GM12891 (cell line): ENCODE measurements around the gene RNF145.

Experiments used
- DNase-seq: peaks from one replicate; pipeline ENCODE4 v3.0.0; 2011; ENCODE audit warnings: low spot score; ENCODE audit not compliant: insufficient read length
- FAIRE-seq: peaks from 2 replicates; lab custom pipeline; 2011; peaks lifted over from hg19 to GRCh38; lab: Jason Lieb, UNC
- PAX5 ChIP-seq: IDR thresholded peaks from 2 replicates; pipeline ENCODE4 v1.6.1; 2011; ENCODE audit warnings: low read length, moderate library complexity, mild to moderate bottlenecking; ENCODE audit not compliant: insufficient read depth, severe bottlenecking
- POLR2A ChIP-seq: IDR thresholded peaks from 2 replicates; pipeline ENCODE4 v1.6.1; 2011; ENCODE audit warnings: low read depth, low read length, control low read depth
- POLR2AphosphoS5 ChIP-seq: IDR thresholded peaks from 2 replicates; pipeline ENCODE4 v1.6.1; 2011; ENCODE audit warnings: low read depth, low read length, control low read depth
- POU2F2 ChIP-seq: IDR thresholded peaks from 2 replicates; pipeline ENCODE4 v1.6.1; 2011; ENCODE audit warnings: low read depth, mild to moderate bottlenecking, control low read depth, low read length, moderate library complexity
- SPI1 ChIP-seq: IDR thresholded peaks from 2 replicates; pipeline ENCODE4 v1.6.1; 2011; ENCODE audit warnings: low read depth, low read length, control low read depth
- TAF1 ChIP-seq: IDR thresholded peaks from 2 replicates; pipeline ENCODE4 v1.6.1; 2011; ENCODE audit warnings: low read depth, low read length, control low read depth

RNF145 gene

GRCh38 chr5:159199225-159199624 is 10.1 kb downstream of the RNF145 start:
- FAIRE-seq (no peak), DNase-seq (no peak)
- TF ChIP-seq POLR2A: no peak
- peak; percentile 82 for TF ChIP-seq SPI1

- FAIRE-seq: peak; percentile 78
- DNase-seq: peak; percentile 18
These were observed 11.0 kb downstream of the RNF145 start for GRCh38 chr5:159198063-159199036.

GRCh38 chr5:159195775-159196174 is 13.6 kb downstream of the RNF145 start:
- FAIRE-seq (no peak), DNase-seq (no peak)
- no peak for TF ChIP-seq SPI1
- no peak for TF ChIP-seq POLR2A

More at GRCh38 chr5:159198063-159199036, 11.0 kb downstream of the RNF145 start:
- no peak for TF ChIP-seq POU2F2
- peak; percentile 85 for TF ChIP-seq SPI1

- DNase-seq: no peak
- no peak for FAIRE-seq
- TF ChIP-seq SPI1: no peak
- no peak for TF ChIP-seq PAX5
- TF ChIP-seq TAF1: no peak
- TF ChIP-seq POLR2A: no peak
- no peak for TF ChIP-seq POLR2AphosphoS5
- no peak for TF ChIP-seq POU2F2
These were observed 19.2 kb downstream of the RNF145 start for GRCh38 chr5:159190170-159190569.

GRCh38 chr5:159189310-159189709 is 20.0 kb downstream of the RNF145 start:
- TF ChIP-seq POU2F2 (no peak), PAX5 (no peak), SPI1 (no peak), POLR2AphosphoS5 (no peak), POLR2A (no peak), TAF1 (no peak)
- FAIRE-seq (no peak), DNase-seq (no peak)

GRCh38 chr5:159187719-159188118 is 21.6 kb downstream of the RNF145 start:
- no peak for FAIRE-seq
- no peak for TF ChIP-seq POLR2AphosphoS5
- no peak for TF ChIP-seq PAX5
- TF ChIP-seq POU2F2: no peak
- TF ChIP-seq POLR2A: no peak
- no peak for TF ChIP-seq SPI1
- DNase-seq: no peak

- TF ChIP-seq POLR2A: no peak
- TF ChIP-seq TAF1: no peak
- TF ChIP-seq PAX5: no peak
- TF ChIP-seq POLR2AphosphoS5: no peak
- TF ChIP-seq POU2F2: no peak
- no peak for TF ChIP-seq SPI1
- FAIRE-seq (peak; percentile 23), DNase-seq (no peak)
These were observed 23.0 kb downstream of the RNF145 start for GRCh38 chr5:159186319-159186718.

- DNase-seq (no peak), FAIRE-seq (no peak)
- TF ChIP-seq POLR2AphosphoS5 (no peak), SPI1 (no peak), PAX5 (no peak), TAF1 (no peak)
These were observed 23.6 kb downstream of the RNF145 start for GRCh38 chr5:159185773-159186172.

- TF ChIP-seq SPI1 (no peak), POU2F2 (no peak), PAX5 (no peak)
- peak; percentile 69 for FAIRE-seq
- no peak for DNase-seq
These were observed 24.4 kb downstream of the RNF145 start for GRCh38 chr5:159184858-159185381.

- FAIRE-seq (no peak), DNase-seq (no peak)
- TF ChIP-seq POLR2A: no peak
- no peak for TF ChIP-seq TAF1
- no peak for TF ChIP-seq SPI1
- no peak for TF ChIP-seq PAX5
- no peak for TF ChIP-seq POLR2AphosphoS5
- no peak for TF ChIP-seq POU2F2
These were observed 25.1 kb downstream of the RNF145 start for GRCh38 chr5:159184236-159184635.
